B cell (primary cell): Measurements from ENCODE around the gene ABR.

Experiments
- EZH2 ChIP-seq: IDR thresholded peaks from 2 replicates; pipeline ENCODE4 v1.6.1; 2012; ENCODE audit warnings: borderline replicate concordance, low read depth, mild to moderate bottlenecking, moderate library complexity, low read length; ENCODE audit not compliant: insufficient read depth, poor library complexity, severe bottlenecking
- TF ChIP-seq, protein P1 (sequence below): fragments of 200-600 bp; IDR thresholded peaks from one replicate; pipeline ENCODE4 v1.8.0; 2022; ENCODE audit warnings: antibody characterized with exemption, mild to moderate bottlenecking

DNA sequence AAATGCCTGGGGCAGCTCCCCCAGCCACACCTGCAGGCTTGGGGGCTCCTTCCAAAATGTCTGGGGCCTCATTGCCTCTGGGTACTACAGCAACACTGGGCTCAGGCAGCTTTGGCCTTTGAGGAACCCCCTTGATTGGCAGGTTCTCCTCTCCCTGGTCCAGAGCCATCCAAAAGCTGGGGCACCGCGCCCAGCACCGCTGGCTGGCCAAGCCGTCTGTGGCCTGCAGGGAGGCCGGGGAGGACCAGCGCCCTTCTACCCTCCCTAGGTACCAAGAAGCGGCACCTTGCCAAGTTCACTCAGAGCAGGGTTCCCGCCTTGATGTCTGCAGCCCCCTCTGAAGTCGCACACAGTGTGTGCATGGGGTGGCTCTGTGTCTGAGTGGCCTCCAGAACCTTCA is 152.7 kb downstream of the ABR start:
- TF ChIP-seq, protein P1, sequence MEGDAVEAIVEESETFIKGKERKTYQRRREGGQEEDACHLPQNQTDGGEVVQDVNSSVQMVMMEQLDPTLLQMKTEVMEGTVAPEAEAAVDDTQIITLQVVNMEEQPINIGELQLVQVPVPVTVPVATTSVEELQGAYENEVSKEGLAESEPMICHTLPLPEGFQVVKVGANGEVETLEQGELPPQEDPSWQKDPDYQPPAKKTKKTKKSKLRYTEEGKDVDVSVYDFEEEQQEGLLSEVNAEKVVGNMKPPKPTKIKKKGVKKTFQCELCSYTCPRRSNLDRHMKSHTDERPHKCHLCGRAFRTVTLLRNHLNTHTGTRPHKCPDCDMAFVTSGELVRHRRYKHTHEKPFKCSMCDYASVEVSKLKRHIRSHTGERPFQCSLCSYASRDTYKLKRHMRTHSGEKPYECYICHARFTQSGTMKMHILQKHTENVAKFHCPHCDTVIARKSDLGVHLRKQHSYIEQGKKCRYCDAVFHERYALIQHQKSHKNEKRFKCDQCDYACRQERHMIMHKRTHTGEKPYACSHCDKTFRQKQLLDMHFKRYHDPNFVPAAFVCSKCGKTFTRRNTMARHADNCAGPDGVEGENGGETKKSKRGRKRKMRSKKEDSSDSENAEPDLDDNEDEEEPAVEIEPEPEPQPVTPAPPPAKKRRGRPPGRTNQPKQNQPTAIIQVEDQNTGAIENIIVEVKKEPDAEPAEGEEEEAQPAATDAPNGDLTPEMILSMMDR = no peak
- no peak for TF ChIP-seq EZH2
